ENCODE data around the gene BATF2.

- TF ChIP-seq CTCF (IDR thresholded peaks at IDR 0.05) (no peak), POLR2A (IDR thresholded peaks at IDR 0.05) (no peak), EP300 (IDR thresholded peaks at IDR 0.05) (no peak)
Observed at GRCh38 chr11:64959498-64959897, 37.3 kb downstream of the BATF2 start.

All from ovary (tissue), 3 donors.